Ovary (tissue), 3 donors: ENCODE data around the gene CLASP1.

Experiments used
- CTCF ChIP-seq, 3 donors: fragments of 450-650 bp in 2 of 3; fragments of 200-600 bp in 1 of 3; IDR thresholded peaks; one replicate each; pipeline versions ENCODE4 v1.5.1 to v1.8.0; 2016 to 2022; ENCODE audit warnings: antibody characterized with exemption in 3 of 3, mild to moderate bottlenecking in 1 of 3
- EP300 ChIP-seq: sonication (generic); formaldehyde crosslinking; IDR thresholded peaks from one replicate; pipeline ENCODE4 v1.6.1; 2017; ENCODE audit warnings: antibody characterized with exemption
- POLR2A ChIP-seq: fragments of 450-650 bp; IDR thresholded peaks from one replicate; pipeline ENCODE4 v1.6.1; 2017; ENCODE audit warnings: antibody characterized with exemption, mild to moderate bottlenecking, moderate library complexity
- donor health status: DM: no; HTN: no; CAD: no.

GRCh38 chr2:121577381-121577780 lies 71.9 kb downstream of the CLASP1 start:
- TF ChIP-seq CTCF (IDR thresholded peaks at IDR 0.05) (no peak), POLR2A (no peak), EP300 (no peak)
